H1 (cell line): ENCODE data around the gene PTPN13. TPM values are rescaled to one million over a fixed set of nuclear protein-coding genes. Genes with fewer than 3 reads are reported as not detected.

Experiments
- CTCF ChIA-PET: fragments of 300-600 bp; sonication (Branson Sonifier 250); formaldehyde crosslinking; loops from one replicate; lab custom pipeline; 2021; ENCODE audit not compliant: partially characterized antibody; lab: Charles Lee
- POLR2A ChIA-PET: fragments of 300-600 bp; sonication (Branson Sonifier 250); formaldehyde crosslinking; loops from one replicate; lab custom pipeline; 2021; ENCODE audit warnings: inconsistent platforms; ENCODE audit not compliant: partially characterized antibody; lab: Charles Lee
- DNase-seq, 2 experiments: peaks; one replicate each; pipeline versions ENCODE4 v3.0.0 to v3.0.0-alpha.2; 2010 to 2022; ENCODE audit warnings: low spot score in 2 of 2, low read depth in 1 of 2, mixed read lengths in 1 of 2
- FAIRE-seq: peaks from 2 replicates; lab custom pipeline; 2011; peaks lifted over from hg19 to GRCh38; lab: Jason Lieb, UNC
- H2AFZ ChIP-seq: 2 replicates; pipeline ENCODE4 v1.8.1; 2012; ENCODE audit warnings: low read length, inconsistent platforms
- H2AK5ac ChIP-seq: 2 replicates; pipeline ENCODE4 v1.6.1; 2013; ENCODE audit warnings: low read depth, low read length
- H2BK120ac ChIP-seq: replicated peaks from 2 replicates; pipeline ENCODE3; 2013; ENCODE audit warnings: low read depth, low read length, inconsistent platforms
- H2BK12ac ChIP-seq: 2 replicates; pipeline ENCODE4 v1.6.1; 2013; ENCODE audit warnings: low read depth, low read length
- H2BK15ac ChIP-seq: 2 replicates; pipeline ENCODE4 v1.6.1; 2013; ENCODE audit warnings: low read length
- H2BK20ac ChIP-seq: 2 replicates; pipeline ENCODE4 v1.6.1; 2013; ENCODE audit warnings: low read length
- H2BK5ac ChIP-seq: 2 replicates; pipeline ENCODE4 v1.6.1; 2013; ENCODE audit warnings: low read depth, low read length
- H3K14ac ChIP-seq: 2 replicates; pipeline ENCODE4 v1.6.1; 2013; ENCODE audit warnings: inconsistent platforms; ENCODE audit not compliant: insufficient read length
- H3K18ac ChIP-seq: 2 replicates; pipeline ENCODE4 v1.6.1; 2013; ENCODE audit warnings: low read length; ENCODE audit errors: extremely low read depth
- H3K23ac ChIP-seq: 2 replicates; pipeline ENCODE4 v1.6.1; 2013; ENCODE audit warnings: inconsistent platforms; ENCODE audit not compliant: insufficient read length
- H3K23me2 ChIP-seq: 2 replicates; pipeline ENCODE4 v1.6.1; 2013; ENCODE audit warnings: low read depth, low read length
- H3K27ac ChIP-seq: 2 replicates; pipeline ENCODE4 v1.6.1; 2011; ENCODE audit warnings: low read depth, low read length, inconsistent platforms
- H3K27me3 ChIP-seq, 4 experiments: replicated peaks in 1 of 4; 1 replicate in 1 of 4; 2 replicates in 3 of 4; pipeline versions ENCODE4 v1.6.1 to v1.8.1; 2011 to 2013; ENCODE audit warnings: low read length in 3 of 4, mild to moderate bottlenecking in 3 of 4, inconsistent platforms in 2 of 4, mixed read lengths in 2 of 4, moderate library complexity in 1 of 4; ENCODE audit not compliant: control insufficient read depth in 3 of 4, insufficient read depth in 3 of 4; ENCODE audit errors: extremely low read depth in 1 of 4
- H3K36me3 ChIP-seq, 4 experiments: 2 replicates each; pipeline versions ENCODE4 v1.6.1 to v1.8.1; 2011 to 2013; ENCODE audit warnings: mild to moderate bottlenecking in 4 of 4, low read length in 3 of 4, moderate library complexity in 2 of 4, control low read depth in 1 of 4, inconsistent platforms in 1 of 4; ENCODE audit not compliant: insufficient read depth in 4 of 4, control insufficient read depth in 2 of 4
- H3K4ac ChIP-seq: replicated peaks from 2 replicates; pipeline ENCODE3; 2013; ENCODE audit warnings: low read length, low read depth, mixed read lengths, inconsistent platforms; ENCODE audit not compliant: insufficient read length
- H3K4me1 ChIP-seq, 4 experiments: replicated peaks in 1 of 4; 1 replicate in 1 of 4; 2 replicates in 3 of 4; pipeline versions ENCODE4 v1.6.1 to v1.8.1; 2011 to 2013; ENCODE audit warnings: low read length in 3 of 4, inconsistent platforms in 2 of 4, mixed read lengths in 1 of 4; ENCODE audit not compliant: insufficient read depth in 4 of 4, control insufficient read depth in 3 of 4
- H3K4me2 ChIP-seq, 2 experiments: 2 replicates each; pipeline versions ENCODE4 v1.6.1 to v1.8.1; 2011 to 2013; ENCODE audit warnings: low read depth in 2 of 2, low read length in 2 of 2, control low read depth in 1 of 2, inconsistent platforms in 1 of 2, mild to moderate bottlenecking in 1 of 2; ENCODE audit not compliant: insufficient read depth in 1 of 2
- H3K4me3 ChIP-seq, 4 experiments: fragments of 200-600, 300-600 bp in 1 of 4; sonication (generic), shearing (Covaris generic), sonication (Bioruptor Twin) in 1 of 4; 2 replicates each; pipeline versions ENCODE4 v1.5.1 to v1.8.1; 2011 to 2016; ENCODE audit warnings: low read length in 4 of 4, low read depth in 3 of 4, control low read depth in 2 of 4, inconsistent platforms in 2 of 4, mild to moderate bottlenecking in 2 of 4, mixed read lengths in 1 of 4, moderate library complexity in 1 of 4; ENCODE audit not compliant: insufficient read depth in 2 of 4; ENCODE audit errors: extremely low read depth in 1 of 4
- H3K56ac ChIP-seq: replicated peaks from 2 replicates; pipeline ENCODE3; 2013; ENCODE audit warnings: low read depth, mild to moderate bottlenecking, mixed read lengths, low read length, inconsistent platforms; ENCODE audit not compliant: insufficient read length
- H3K79me1 ChIP-seq: 2 replicates; pipeline ENCODE4 v1.6.1; 2013; ENCODE audit warnings: low read depth, low read length, control low read depth
- H3K79me2 ChIP-seq, 2 experiments: 2 replicates each; pipeline versions ENCODE4 v1.6.1 to v1.8.1; 2012 to 2013; ENCODE audit warnings: low read length in 2 of 2, mild to moderate bottlenecking in 2 of 2, inconsistent platforms in 1 of 2; ENCODE audit not compliant: insufficient read depth in 2 of 2, control insufficient read depth in 1 of 2
- H3K9ac ChIP-seq, 4 experiments: replicated peaks in 1 of 4; 1 replicate in 1 of 4; 2 replicates in 3 of 4; pipeline versions ENCODE4 v1.6.1 to v1.8.1; 2011 to 2013; ENCODE audit warnings: low read depth in 3 of 4, low read length in 3 of 4, control low read depth in 2 of 4, mild to moderate bottlenecking in 2 of 4, moderate library complexity in 2 of 4, inconsistent platforms in 1 of 4; ENCODE audit errors: extremely low read depth in 1 of 4
- H3K9me3 ChIP-seq, 2 experiments: 2 replicates each; pipeline versions ENCODE4 v1.6.1 to v1.8.1; 2012 to 2013; ENCODE audit warnings: mild to moderate bottlenecking in 2 of 2, moderate library complexity in 2 of 2, control low read depth in 1 of 2, inconsistent platforms in 1 of 2, low read depth in 1 of 2, low read length in 1 of 2, mixed read lengths in 1 of 2; ENCODE audit not compliant: insufficient read depth in 2 of 2
- H4K20me1 ChIP-seq, 2 experiments: replicated peaks in 1 of 2; 2 replicates each; pipeline versions ENCODE3 to v1.8.1; 2011 to 2013; ENCODE audit warnings: inconsistent platforms in 2 of 2, low read length in 2 of 2, mild to moderate bottlenecking in 1 of 2; ENCODE audit not compliant: insufficient read depth in 2 of 2, control insufficient read depth in 1 of 2
- H4K5ac ChIP-seq: 2 replicates; pipeline ENCODE4 v1.6.1; 2013; ENCODE audit warnings: low read length, low read depth, mixed read lengths, inconsistent platforms; ENCODE audit not compliant: insufficient read length
- H4K8ac ChIP-seq: 2 replicates; pipeline ENCODE4 v1.8.0; 2013; ENCODE audit warnings: mild to moderate bottlenecking, moderate library complexity, low read length, inconsistent platforms; ENCODE audit not compliant: insufficient read depth; ENCODE audit errors: extremely low read depth
- H4K91ac ChIP-seq: replicated peaks from 2 replicates; pipeline ENCODE3; 2013; ENCODE audit warnings: low read length, mixed read lengths, inconsistent platforms; ENCODE audit not compliant: insufficient read length
- ATF3 ChIP-seq: IDR thresholded peaks from 2 replicates; pipeline ENCODE4 v1.6.1; 2011; ENCODE audit warnings: low read depth, mild to moderate bottlenecking, low read length; ENCODE audit not compliant: insufficient read depth
- CREB1 ChIP-seq: IDR thresholded peaks from 2 replicates; pipeline ENCODE4 v1.6.1; 2012; ENCODE audit warnings: inconsistent platforms
- EP300 ChIP-seq, 2 experiments: IDR thresholded peaks; 1 replicate in 1 of 2; 2 replicates in 1 of 2; pipeline ENCODE4 v1.6.1; 2011 to 2012; ENCODE audit warnings: low read depth in 2 of 2, low read length in 2 of 2, mild to moderate bottlenecking in 2 of 2, borderline replicate concordance in 1 of 2, inconsistent platforms in 1 of 2, moderate library complexity in 1 of 2
- PHF8 ChIP-seq: fragments of 200-600 bp; sonication (generic); conservative IDR thresholded peaks from 2 replicates; pipeline ENCODE4 v1.7.1; 2012; ENCODE audit warnings: low read depth, mild to moderate bottlenecking, inconsistent platforms, low read length, moderate library complexity
- SIRT6 ChIP-seq: IDR thresholded peaks from one replicate; pipeline ENCODE4 v1.7.1; 2012; ENCODE audit warnings: low read length, inconsistent platforms
- SRF ChIP-seq: IDR thresholded peaks from 2 replicates; pipeline ENCODE4 v1.6.1; 2011; ENCODE audit warnings: mild to moderate bottlenecking, low read depth, low read length, moderate library complexity
- SUZ12 ChIP-seq: fragments of 200-600 bp; sonication (generic); IDR thresholded peaks from 2 replicates; pipeline ENCODE4 v1.6.1; 2012; ENCODE audit warnings: mild to moderate bottlenecking, inconsistent platforms, low read length, moderate library complexity, mixed read lengths
- TAF7 ChIP-seq: optimal IDR thresholded peaks from 2 replicates; pipeline ENCODE3; 2011; ENCODE audit warnings: low read depth, mild to moderate bottlenecking, inconsistent platforms, low read length, moderate library complexity, borderline replicate concordance
- WGBS, 2 experiments: shearing (Covaris generic) in 1 of 2; methylation state at CpG; one replicate each; pipeline versions ENCODE4 v1.1.6 to v1.1.7; 2013 to 2015; ENCODE audit warnings: low lambda C conversion rate in 2 of 2, mixed read lengths in 2 of 2, inconsistent platforms in 1 of 2, low coverage in 1 of 2, missing lambda C conversion rate in 1 of 2; ENCODE audit not compliant: insufficient replicate concordance in 2 of 2, insufficient coverage in 1 of 2, insufficient read length in 1 of 2; ENCODE audit errors: extremely low coverage in 1 of 2, missing lambda C conversion rate in 1 of 2; 5-methylcytosine and 5-hydroxymethylcytosine counted together
- polyA plus RNA-seq, 7 experiments: library from polyadenylated mRNA; depleted of rRNA in 3 of 7; stranded (reverse) in 5 of 7; unstranded in 2 of 7; fragments of >200 nt in 5 of 7; fragments of 200-250 nt in 2 of 7; gene quantifications; 1 replicate in 5 of 7; 2 replicates in 1 of 7; 4 replicates in 1 of 7; pipeline versions ENCODE4 v1.2.1 to v1.2.3, GENCODE V29; 2011 to 2013; ENCODE audit warnings: missing spikeins in 2 of 7, mixed read lengths in 2 of 7
- total RNA-seq: library from RNA; stranded (reverse); fragmentation: NEBNext Ultra II Directional; extraction: Animal tissue kit (Norgen Biotek cat#: 25700); gene quantifications from 2 replicates; pipeline ENCODE4 v1.2.1, GENCODE V29; 2021

The PTPN13 gene
- total and polyA plus RNA-seq, 2 of the 8 experiments (the other 6 are each of a cell fraction or from before 2014, with no cell fraction given) = 12.7 to 57.9 TPM

- WGBS, 2 experiments = 86% methylated on average over 5 of the region's 5 CpGs; no CpG with 5 or more reads in 1 of the 2 experiments
- Histone ChIP-seq H3K4me1 (peaks cover 0 to 3% (median under 1%) of the 10 kb centered on the region in 4 experiments; a peak in 2 of 7 replicates), H3K79me1 (no peaks in the 10 kb centered on the region), H3K56ac (no peak overlapping the region), H3K27me3 (peaks cover 0 to 9% (median 4%) of the 10 kb centered on the region in 4 experiments; a peak in 5 of 7 replicates), H3K27ac (no peak overlapping the region), H3K36me3 (no peaks in the 10 kb centered on the region), H2AK5ac (no peak overlapping the region), H3K14ac (no peak overlapping the region), H2BK120ac (no peak overlapping the region), H4K91ac (no peak overlapping the region), H2BK15ac (no peak overlapping the region), H3K23ac (no peak overlapping the region), H2BK5ac (no peak overlapping the region), H2BK12ac (no peak overlapping the region), H2BK20ac (no peak overlapping the region), H4K5ac (no peak overlapping the region), H3K18ac (no peak overlapping the region), H3K9me3 (no peaks in the 10 kb centered on the region), H3K4ac (no peak overlapping the region), H3K23me2 (0 out of 2 replicates have a peak, but pooled peaks cover 1% of the 10 kb centered on the region), H3K4me3 (no peak overlapping the region), H4K20me1 (no peaks in the 10 kb centered on the region), H3K79me2 (no peaks in the 10 kb centered on the region), H3K9ac (no peak overlapping the region), H4K8ac (no peak overlapping the region), H3K4me2 (no peak overlapping the region), H2AFZ (no peak overlapping the region)
- ChIA-PET POLR2A (no interaction called here), CTCF (no interaction called here)
- FAIRE-seq (no peak), DNase-seq (no peak)
- TF ChIP-seq SUZ12 (no peak), SIRT6 (no peak), TAF7 (no peak), EP300 (IDR thresholded peaks at IDR 0.05; ENCODE audit: borderline replicate concordance in 1 of 2, low read depth in 2 of 2, low read length in 2 of 2) (no peak), PHF8 (no peak), CREB1 (no peak), ATF3 (no peak), SRF (no peak)
Observed at GRCh38 chr4:86853209-86853608, 259.1 kb downstream of the PTPN13 start.
